H54 (cell line): ENCODE data around the gene PCSK5.

Source experiments
- DNase-seq: peaks from one replicate; pipeline ENCODE4 v3.0.0; 2011; ENCODE audit warnings: low spot score, mixed read lengths; ENCODE audit not compliant: insufficient read length
- FAIRE-seq: peaks from 3 replicates; lab custom pipeline; 2011; peaks lifted over from hg19 to GRCh38; lab: Jason Lieb, UNC
- POLR2A ChIP-seq: IDR thresholded peaks from 2 replicates; pipeline ENCODE4 v1.6.1; 2011; ENCODE audit warnings: low read depth, mild to moderate bottlenecking, low read length

PCSK5 gene

DNA sequence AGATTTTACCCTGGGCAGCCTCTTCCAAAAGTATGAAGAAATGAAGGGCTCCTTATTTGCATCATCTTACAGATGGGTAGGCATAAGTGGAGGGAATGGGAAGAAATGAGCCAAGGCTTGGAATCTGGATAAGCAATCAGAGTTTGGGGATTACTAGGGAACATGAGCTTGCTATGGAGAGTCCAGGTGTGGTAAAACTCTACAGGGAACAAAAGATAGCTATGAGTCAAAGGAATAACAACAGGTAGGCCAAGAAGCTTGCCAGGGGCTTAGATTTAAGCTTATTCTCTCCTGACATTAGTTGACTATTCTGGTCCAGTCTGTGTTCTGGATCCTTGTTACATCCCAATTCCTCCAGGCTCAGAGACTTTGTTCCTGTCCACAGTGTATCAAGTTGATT is 487.3 kb downstream of the PCSK5 start:
- DNase-seq (no peak), FAIRE-seq (no peak)
- no peak for TF ChIP-seq POLR2A

DNA sequence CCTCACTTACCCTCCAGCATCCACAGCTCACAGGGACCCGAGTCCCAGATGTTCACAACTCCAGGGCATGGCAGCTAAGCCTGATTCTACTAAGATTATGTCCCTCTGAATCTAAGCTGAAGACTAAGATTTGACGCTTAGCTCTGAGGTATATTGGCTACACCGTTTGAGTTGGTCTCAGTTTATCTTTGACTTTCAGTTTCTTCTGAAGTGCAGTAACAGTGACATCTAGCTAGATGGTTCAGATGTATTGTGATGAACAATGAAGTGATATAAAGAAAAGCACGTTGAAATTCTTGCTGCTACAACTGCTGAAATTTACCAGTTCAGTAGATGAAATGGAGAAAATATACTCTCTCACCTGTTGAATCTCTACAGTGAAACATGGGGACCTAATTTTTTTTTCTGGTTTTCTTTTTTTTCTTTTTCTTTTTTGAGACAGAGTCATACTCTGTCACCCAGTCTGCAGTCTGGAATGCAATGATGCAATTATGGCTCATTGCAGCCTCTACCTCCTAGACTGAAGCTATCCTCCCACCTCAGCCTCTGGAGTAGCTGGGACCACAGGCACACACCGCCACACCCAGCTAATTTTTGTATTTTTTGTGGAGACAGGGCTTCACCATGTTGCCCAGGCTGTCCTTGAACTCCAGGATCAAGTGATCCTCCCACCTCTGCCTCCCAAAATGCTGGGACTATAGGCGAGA is 488.0 kb downstream of the PCSK5 start:
- no peak for DNase-seq
- TF ChIP-seq POLR2A = no peak
- no peak for FAIRE-seq

DNA sequence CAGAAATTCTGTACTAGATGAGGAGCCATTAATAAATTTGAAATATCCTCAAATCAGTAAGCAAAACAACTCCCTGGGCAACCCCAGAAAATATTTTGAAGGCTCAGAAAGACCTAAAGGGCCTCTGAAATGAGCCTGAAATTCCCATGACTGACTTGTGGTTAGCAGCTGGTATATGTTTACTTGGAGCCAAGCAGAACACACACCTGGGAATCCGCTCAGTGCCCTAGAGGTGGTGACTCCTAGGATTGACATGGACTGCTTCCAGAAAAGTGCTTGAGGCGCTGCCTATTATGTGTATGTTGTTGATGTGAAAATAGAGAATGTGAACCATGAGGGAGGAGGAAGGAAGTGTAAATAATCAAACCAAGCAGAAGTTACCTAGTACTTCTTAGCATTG is 489.0 kb downstream of the PCSK5 start:
- FAIRE-seq (no peak), DNase-seq (no peak)

DNA sequence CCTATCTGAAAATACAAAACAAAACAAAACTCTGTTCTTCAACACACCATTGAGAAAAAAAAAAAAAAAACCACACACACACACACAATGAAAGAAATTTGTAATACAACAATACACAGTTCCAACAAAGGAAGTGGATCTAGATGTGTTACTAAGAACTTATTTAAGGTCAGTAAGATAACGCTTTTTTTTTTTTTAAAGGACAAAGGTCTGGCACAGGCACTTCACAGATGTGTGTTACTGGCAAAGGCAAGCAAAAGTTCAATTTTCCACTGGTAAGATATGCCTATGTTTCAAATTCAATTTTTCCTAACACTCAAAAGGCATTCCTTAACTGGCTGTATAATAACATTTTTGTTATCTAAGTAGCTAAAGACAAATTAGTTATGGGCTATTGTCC is 500.2 kb downstream of the PCSK5 start:
- DNase-seq (no peak), FAIRE-seq (no peak)
- no peak for TF ChIP-seq POLR2A

More for the DNA sequence above, 489.0 kb downstream of the PCSK5 start:
- no peak for TF ChIP-seq POLR2A

DNA sequence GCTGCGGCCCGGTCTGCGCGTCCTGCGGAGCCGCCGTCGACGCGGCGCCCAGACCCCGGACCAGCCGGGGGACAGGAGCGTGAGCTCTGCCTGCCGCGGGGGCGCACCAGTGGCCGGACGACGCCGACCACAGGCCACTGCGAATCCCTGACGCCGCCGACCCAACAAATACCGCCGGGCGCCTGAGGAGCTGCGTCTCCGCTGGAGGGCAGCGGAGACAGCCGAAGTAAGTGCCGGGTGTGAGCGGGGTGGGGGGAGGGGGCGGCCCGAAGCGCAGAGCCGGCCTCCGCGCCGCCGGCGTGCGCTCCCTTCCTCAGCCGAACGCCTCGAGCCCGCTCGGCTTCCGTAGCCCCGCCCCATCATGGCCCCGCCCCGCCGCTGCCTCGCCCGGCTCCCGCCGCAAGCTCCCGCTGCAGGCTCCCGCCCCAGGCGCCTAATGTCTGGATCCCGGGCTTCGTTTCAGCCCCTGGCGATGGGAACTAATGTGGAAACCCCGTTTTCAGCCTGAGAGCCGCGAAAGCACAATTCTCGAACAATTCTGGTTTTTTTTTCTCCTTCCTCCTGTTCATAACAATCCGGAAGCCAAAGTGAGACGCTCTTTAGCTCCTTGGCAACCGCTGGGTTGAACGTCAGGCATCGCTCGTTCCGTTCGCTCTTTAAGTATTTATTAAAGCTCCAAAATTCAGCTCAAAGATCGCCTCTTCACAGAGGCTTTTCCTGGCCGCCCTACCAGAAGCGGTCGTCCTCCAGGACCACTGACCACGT is 503.9 kb downstream of the PCSK5 start, which contains the start of gene RFK:
RFK (minus strand) TSS at position 232 of the 765 bp plus-strand sequence. CDS start 255 bp downstream, outside the sequence.
- no peak for FAIRE-seq
- DNase-seq = peak; percentile 97
- TF ChIP-seq POLR2A = peak; percentile 75

DNA sequence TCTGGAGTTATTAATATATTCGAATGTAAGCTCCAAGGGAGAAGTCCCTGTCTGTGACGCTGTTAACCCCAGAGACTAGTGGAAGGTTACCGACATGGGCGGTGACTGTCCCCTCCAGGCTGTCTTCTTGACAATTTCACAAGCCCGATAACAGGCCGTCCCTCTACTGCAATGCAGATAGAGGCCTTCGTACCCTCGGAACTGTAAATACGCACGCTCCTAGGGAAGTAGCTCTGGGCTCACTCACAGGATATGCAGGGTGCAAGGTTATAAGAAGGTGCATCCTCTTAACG is 504.4 kb downstream of the PCSK5 start:
- FAIRE-seq (peak; percentile 89), DNase-seq (peak; percentile 44)
- TF ChIP-seq POLR2A = no peak

DNA sequence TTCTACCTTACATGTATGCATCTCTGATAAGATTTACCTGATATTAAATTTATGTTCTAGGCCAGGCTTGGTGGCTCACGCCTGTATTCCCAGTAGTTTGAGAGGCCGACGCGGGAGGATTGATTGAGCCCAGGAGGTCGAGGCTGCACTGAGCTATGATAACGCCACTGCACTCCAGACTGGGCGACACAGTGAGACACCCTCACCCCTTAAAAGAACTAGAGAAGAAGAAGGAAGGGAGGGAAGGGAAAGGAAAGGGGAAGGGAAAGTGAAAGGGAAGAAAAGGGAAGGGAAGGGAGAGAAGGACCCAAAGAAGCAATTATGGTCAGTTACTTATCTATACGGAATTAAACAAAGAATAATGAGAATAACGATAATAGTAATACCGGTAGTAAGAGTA is 504.9 kb downstream of the PCSK5 start:
- no peak for TF ChIP-seq POLR2A
- FAIRE-seq (no peak), DNase-seq (no peak)

DNA sequence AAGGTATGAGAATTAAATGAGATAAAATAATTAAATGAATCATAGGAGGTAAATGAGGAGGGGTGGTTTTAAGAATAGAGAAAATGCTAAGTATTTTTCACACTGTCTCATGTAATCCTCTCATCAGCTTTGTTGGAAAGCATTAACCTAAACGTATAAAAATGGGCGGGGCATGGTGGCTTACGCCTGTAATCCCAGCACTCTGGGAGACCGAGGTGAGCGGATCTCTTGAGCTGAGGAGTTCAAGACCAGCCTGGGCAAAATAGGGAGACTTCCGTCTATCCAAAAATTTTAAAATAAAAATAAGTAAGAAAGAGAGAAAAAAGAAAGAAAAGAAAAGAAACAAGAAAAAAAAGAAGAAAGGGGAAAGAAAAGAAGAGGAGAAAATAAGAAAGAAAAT is 505.7 kb downstream of the PCSK5 start:
- DNase-seq (no peak), FAIRE-seq (no peak)
- no peak for TF ChIP-seq POLR2A

DNA sequence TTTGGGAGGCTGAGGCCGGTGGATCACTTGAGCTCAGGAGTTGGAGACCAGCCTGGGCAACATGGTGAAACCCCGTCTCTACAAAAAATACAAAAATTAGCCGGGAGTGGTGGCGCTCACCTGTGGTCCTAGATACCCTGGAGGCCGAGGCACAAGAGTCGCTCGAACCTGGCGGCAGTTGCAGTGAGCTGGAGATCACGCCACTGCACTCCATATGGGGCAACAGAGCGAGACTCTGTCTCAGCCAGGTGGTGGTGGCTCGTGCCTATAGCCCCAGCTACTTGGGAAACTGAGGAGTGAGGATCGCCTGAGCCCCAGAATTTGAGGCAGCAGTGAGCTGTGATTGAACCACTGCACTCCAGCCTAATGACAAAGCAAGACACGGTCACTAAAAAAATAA is 506.1 kb downstream of the PCSK5 start:
- DNase-seq (no peak), FAIRE-seq (no peak)
- no peak for TF ChIP-seq POLR2A

DNA sequence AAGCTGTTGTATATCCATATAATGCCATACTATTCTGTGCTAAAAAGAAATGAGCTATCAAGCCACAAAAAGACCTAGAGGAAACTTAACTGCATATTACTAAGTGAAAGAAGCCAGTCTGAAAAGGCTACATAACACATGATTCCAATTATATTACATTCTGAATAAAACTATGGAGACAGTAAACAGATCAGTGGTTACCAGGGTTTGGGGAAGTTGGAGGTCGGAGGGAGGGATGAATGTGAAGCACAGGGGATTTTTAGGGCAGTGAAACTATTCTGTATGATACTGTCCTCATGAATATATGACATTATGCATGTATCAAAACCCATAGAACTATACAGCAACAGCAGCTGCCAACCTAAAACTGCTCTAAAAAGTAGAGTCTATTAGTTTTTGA is 509.4 kb downstream of the PCSK5 start:
- TF ChIP-seq POLR2A = no peak
- no peak for FAIRE-seq
- no peak for DNase-seq

DNA sequence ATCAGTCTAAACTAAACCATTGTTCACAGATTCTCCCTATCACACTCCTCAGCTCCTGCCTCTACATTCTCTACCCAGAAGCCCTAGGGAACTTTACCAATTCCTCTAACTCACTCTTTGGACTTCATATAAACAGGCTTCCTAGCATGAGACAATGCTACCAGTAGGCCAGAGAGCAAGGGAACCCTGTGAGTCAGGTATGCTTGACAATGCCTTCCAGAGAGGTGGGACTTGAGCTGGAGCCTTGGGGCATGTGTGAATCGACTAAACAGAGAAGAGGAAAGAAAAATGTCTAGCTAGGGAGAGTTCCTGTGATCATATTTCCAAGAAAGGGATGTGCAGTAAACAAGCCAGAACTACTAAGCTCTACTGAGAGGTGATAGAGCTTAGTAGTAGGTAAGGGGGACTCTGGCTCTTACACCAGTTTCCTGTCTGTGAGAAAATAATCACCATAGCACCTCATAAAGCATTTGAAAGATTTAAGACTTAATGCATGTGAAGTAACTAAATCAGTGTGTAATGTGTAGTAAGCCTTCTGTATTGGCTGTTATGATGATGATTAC is 510.1 kb downstream of the PCSK5 start:
- TF ChIP-seq POLR2A = no peak
- peak; percentile 90 for FAIRE-seq
- DNase-seq = no peak

DNA sequence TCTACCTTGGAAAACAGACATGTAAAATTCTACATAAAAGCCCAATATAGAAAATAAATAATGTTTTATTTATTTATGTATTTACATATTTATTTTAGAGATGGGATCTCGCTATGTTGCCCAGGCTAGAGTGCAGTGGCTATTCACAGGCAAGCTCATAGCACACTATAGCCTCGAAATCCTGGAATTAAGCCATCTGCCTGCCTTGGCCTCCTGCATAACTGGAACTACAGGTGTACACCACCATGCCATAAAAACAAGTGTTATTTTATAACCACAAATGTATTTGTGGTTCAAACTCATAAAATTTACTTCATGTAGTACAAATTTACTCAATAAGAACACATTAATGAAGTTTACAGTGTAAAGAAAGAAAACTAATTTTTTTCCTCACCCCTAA is 510.7 kb downstream of the PCSK5 start:
- FAIRE-seq (no peak), DNase-seq (no peak)
- no peak for TF ChIP-seq POLR2A

DNA sequence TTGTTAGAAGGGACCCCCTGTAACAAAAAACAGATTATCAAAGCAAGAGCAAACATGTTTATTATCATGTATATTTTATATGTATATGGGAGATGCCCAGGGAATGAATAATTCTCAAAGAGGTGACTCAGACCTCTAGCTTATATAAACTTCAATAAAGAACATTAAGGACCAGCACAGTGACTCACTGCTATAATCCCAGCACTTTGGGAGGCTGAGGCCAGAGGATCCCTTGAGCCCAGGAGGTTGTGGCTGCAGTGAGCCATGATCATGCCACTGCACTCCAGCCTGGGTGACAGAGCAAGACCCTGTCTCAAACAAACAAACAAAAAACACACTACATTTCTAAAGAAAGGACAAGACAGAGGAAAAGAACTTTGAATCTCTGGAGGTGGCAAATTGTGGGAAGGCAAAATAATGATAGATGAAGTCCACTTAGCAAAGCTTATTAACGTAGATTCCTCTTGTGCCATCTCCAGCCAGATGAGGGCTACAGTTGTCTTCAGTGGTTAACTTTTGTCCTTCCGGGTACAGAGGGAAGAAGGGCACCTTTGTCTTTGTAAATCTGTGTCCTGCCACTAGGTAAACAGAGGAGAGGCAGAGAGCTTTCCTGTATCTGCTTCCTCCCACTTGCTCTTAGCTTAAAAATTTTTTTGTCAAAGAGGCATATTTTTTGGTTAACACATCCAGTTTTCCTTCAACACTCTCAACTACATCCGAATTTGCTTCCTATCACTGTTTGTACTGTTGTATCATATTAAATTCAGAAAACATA is 511.3 kb downstream of the PCSK5 start:
- DNase-seq (peak; percentile 35), FAIRE-seq (peak; percentile 11)
- TF ChIP-seq POLR2A = no peak

DNA sequence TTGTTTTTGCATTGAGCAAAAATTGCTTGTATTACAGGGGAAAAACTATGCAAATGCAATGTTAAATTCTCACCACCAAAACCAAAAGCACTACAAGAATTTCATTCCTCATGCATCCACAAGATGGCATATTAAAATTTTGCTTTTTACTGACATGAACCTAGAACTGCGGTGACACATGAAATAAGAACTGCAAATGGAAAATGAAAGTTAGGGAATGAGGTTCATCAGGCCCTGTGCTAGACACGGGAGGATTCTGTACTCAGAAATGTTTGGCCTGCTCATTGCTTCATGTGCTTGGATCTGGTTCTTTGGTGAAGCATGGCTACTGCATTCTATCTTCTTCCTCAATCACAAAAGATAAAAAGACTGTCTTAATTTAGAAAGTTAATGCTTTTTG is 512.9 kb downstream of the PCSK5 start:
- no peak for TF ChIP-seq POLR2A
- FAIRE-seq = peak; percentile 100
- peak; percentile 56 for DNase-seq

DNA sequence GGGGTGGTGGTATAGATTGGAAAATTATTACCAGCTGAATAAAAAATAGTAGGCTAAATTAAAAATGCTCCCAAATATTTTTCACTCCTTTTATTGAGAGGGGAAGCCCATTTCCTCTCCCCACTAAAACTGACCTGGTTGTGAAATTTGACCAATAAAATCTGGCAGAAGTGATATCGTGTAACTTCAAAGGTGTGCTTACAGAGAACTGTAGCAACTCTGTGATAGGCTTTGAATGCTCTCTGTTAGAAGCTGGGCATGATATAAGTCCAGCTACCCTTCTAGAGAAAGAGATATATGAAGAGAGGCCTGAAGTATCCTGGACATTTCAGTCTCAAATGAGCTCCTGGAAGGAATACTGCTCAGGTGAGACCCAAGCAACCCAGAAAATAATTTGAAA is 513.9 kb downstream of the PCSK5 start:
- peak; percentile 65 for FAIRE-seq
- DNase-seq = no peak
- no peak for TF ChIP-seq POLR2A
